ENCODE measurements around the gene LRRC39.

DNA sequence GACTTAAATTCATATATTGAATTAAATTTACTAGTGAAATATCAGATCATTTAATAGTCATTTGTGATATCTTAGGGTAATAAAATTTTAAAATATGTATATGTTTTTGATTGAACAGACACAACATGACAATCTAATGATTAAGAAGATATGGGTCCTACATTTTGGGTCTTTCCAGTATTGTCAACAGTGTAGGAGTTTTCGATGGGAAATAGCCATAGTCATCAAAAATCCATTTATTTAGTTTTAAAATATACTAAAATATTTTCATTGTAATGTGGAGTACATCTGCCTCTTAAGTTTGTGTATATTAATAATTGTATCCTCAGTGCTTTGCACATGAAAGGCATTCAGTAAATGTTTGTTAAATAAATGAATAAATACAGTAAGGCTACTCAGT, 31.1 kb downstream of the LRRC39 start:
- no peak for TF ChIP-seq CTCF (IDR thresholded peaks at IDR 0.05)
- no peak for TF ChIP-seq POLR2A (IDR thresholded peaks at IDR 0.05)

All from testis (tissue), 2 donors.